Neural cell (in vitro differentiated cells): ENCODE measurements around the gene MYL6B. TPM values are rescaled to one million over a fixed set of nuclear protein-coding genes. Genes with fewer than 3 reads are reported as not detected.

Experiments
- H2AFZ ChIP-seq: fragments of 200-600, 300-800 bp; sonication (generic), shearing (Covaris generic); 2 replicates; pipeline ENCODE4 v1.6.0; 2014; ENCODE audit warnings: low read depth, mild to moderate bottlenecking, antibody characterized with exemption, low read length, moderate library complexity
- H3F3A ChIP-seq: fragments of 200-600 bp; shearing (Covaris generic); 2 replicates; pipeline ENCODE4 v1.6.1; 2016; ENCODE audit warnings: mild to moderate bottlenecking, moderate library complexity, mixed read lengths, antibody characterized with exemption, low read length; ENCODE audit not compliant: insufficient read depth, poor library complexity, severe bottlenecking
- H3K27ac ChIP-seq: fragments of 200-600, 300-800 bp; sonication (generic), shearing (Covaris generic); 2 replicates; pipeline ENCODE4 v1.5.1; 2014; ENCODE audit warnings: mild to moderate bottlenecking, low read length, moderate library complexity
- H3K27me3 ChIP-seq: fragments of 300-800, 200-600 bp; sonication (generic), shearing (Covaris generic); 2 replicates; pipeline ENCODE4 v1.6.0; 2014; ENCODE audit warnings: mild to moderate bottlenecking, low read depth, low read length, moderate library complexity; ENCODE audit not compliant: insufficient read depth
- H3K36me3 ChIP-seq: fragments of 300-800, 200-600 bp; sonication (generic), shearing (Covaris generic); 2 replicates; pipeline ENCODE4 v1.5.1; 2014; ENCODE audit warnings: mild to moderate bottlenecking, antibody characterized with exemption, low read length, moderate library complexity; ENCODE audit not compliant: insufficient read depth
- H3K4me2 ChIP-seq: fragments of 300-800, 200-600 bp; sonication (generic), shearing (Covaris generic); 2 replicates; pipeline ENCODE4 v1.6.0; 2014; ENCODE audit warnings: mild to moderate bottlenecking, low read length
- H3K4me3 ChIP-seq: fragments of 300-800, 200-600 bp; sonication (generic), shearing (Covaris generic); 2 replicates; pipeline ENCODE4 v1.5.1; 2014; ENCODE audit warnings: mild to moderate bottlenecking, low read length, moderate library complexity
- H3K79me2 ChIP-seq: fragments of 200-600 bp; shearing (Covaris generic); replicated peaks from 2 replicates; pipeline ENCODE4 v1.6.0; 2014; ENCODE audit warnings: mild to moderate bottlenecking, low read length, moderate library complexity; ENCODE audit not compliant: insufficient read depth
- H3K9ac ChIP-seq: fragments of 300-800, 200-600 bp; sonication (generic), shearing (Covaris generic); 2 replicates; pipeline ENCODE4 v1.6.1; 2016; ENCODE audit warnings: mild to moderate bottlenecking, low read length, mixed read lengths
- H3K9me2 ChIP-seq: fragments of 200-600 bp; shearing (Covaris generic); 2 replicates; pipeline ENCODE4 v1.6.1; 2016; ENCODE audit warnings: mild to moderate bottlenecking, low read length, mixed read lengths; ENCODE audit not compliant: insufficient read depth
- H3K9me3 ChIP-seq: fragments of 200-600, 300-800 bp; sonication (generic), shearing (Covaris generic); 2 replicates; pipeline ENCODE4 v1.6.1; 2016; ENCODE audit warnings: mild to moderate bottlenecking, mixed run types, low read length, moderate library complexity, mixed read lengths
- H4K20me1 ChIP-seq: fragments of 200-600 bp; shearing (Covaris generic); 2 replicates; pipeline ENCODE4 v1.6.1; 2016; ENCODE audit warnings: mild to moderate bottlenecking, mixed run types; ENCODE audit not compliant: insufficient read depth
- CTCF ChIP-seq: fragments of 450-650 bp; IDR thresholded peaks from 2 replicates; pipeline ENCODE4 v1.5.1; 2014; ENCODE audit warnings: antibody characterized with exemption, mild to moderate bottlenecking, moderate library complexity; ENCODE audit not compliant: poor library complexity, severe bottlenecking
- EP300 ChIP-seq: fragments of 450-650 bp; conservative IDR thresholded peaks from 2 replicates; pipeline ENCODE4 v1.6.1; 2014; ENCODE audit warnings: antibody characterized with exemption, mild to moderate bottlenecking, moderate library complexity; ENCODE audit not compliant: poor library complexity, severe bottlenecking
- EZH2 ChIP-seq: fragments of 200-600, 300-800 bp; shearing (Covaris generic), sonication (generic); IDR thresholded peaks from 2 replicates; pipeline ENCODE4 v1.6.1; 2014; ENCODE audit warnings: antibody characterized with exemption, low read length, borderline replicate concordance, mild to moderate bottlenecking; ENCODE audit not compliant: insufficient read depth, poor library complexity, severe bottlenecking
- MXI1 ChIP-seq: fragments of 450-650 bp; conservative IDR thresholded peaks from 2 replicates; pipeline ENCODE4 v1.6.1; 2014; ENCODE audit warnings: antibody characterized with exemption, mild to moderate bottlenecking; ENCODE audit not compliant: poor library complexity, severe bottlenecking
- POLR2AphosphoS5 ChIP-seq: IDR thresholded peaks from 2 replicates; pipeline ENCODE4 v1.6.1; 2012
- RAD21 ChIP-seq: fragments of 450-650 bp; conservative IDR thresholded peaks from 2 replicates; pipeline ENCODE4 v1.6.1; 2014; ENCODE audit warnings: antibody characterized with exemption, mild to moderate bottlenecking, moderate library complexity
- REST ChIP-seq: IDR thresholded peaks from 2 replicates; pipeline ENCODE4 v1.6.1; 2012; ENCODE audit warnings: borderline replicate concordance
- SMC3 ChIP-seq: fragments of 450-650 bp; conservative IDR thresholded peaks from 2 replicates; pipeline ENCODE4 v1.6.1; 2014; ENCODE audit warnings: antibody characterized with exemption, mild to moderate bottlenecking, moderate library complexity; ENCODE audit not compliant: poor library complexity
- TAF1 ChIP-seq: IDR thresholded peaks from 2 replicates; pipeline ENCODE4 v1.6.1; 2012; ENCODE audit warnings: low read depth
- polyA plus RNA-seq: library from polyadenylated mRNA; depleted of rRNA; stranded (reverse); fragments of >200 nt; gene quantifications from 2 replicates; pipeline ENCODE4 v1.2.3, GENCODE V29; 2014

Gene MYL6B
- polyA plus RNA-seq, 1 donor from 2014 or later = 376 TPM

- Histone ChIP-seq H3K9me2 (no peaks in the 10 kb centered on the region), H3K27ac (peak within 1 kb of the TSS; percentile 93), H3K4me3 (peak within 1 kb of the TSS; percentile 69), H3K9me3 (no peaks in the 10 kb centered on the region), H3K9ac (peak within 1 kb of the TSS; percentile 91), H4K20me1 (no peaks in the 10 kb centered on the region), H3K4me2 (peak within 1 kb of the TSS; percentile 100), H2AFZ (peak within 1 kb of the TSS; percentile 70), H3F3A (peaks cover 6% of the 10 kb centered on the region), H3K27me3 (no peaks in the 10 kb centered on the region), H3K79me2 (peaks cover 28% of the 10 kb centered on the region), H3K36me3 (no peaks in the 10 kb centered on the region)
- TF ChIP-seq CTCF (peak; percentile 86), EZH2 (no peak), EP300 (peak; percentile 82), MXI1 (peak; percentile 98), RAD21 (peak; percentile 31), POLR2AphosphoS5 (peak; percentile 98), REST (peak; percentile 42), SMC3 (peak; percentile 52), TAF1 (peak; percentile 90)
Observed at GRCh38 chr12:56117778-56118687, 34.4 kb upstream of the MYL6B start, which contains the start of gene ZC3H10. ZC3H10 (plus strand) TSS chr12:56118266; CDS start chr12:56120563, 2,297 bp downstream.

- no peaks in the 10 kb centered on the region for H3K36me3 ChIP-seq
- peak overlapping the region; percentile 93 for H3K27ac ChIP-seq
- peak overlapping the region; percentile 91 for H3K9ac ChIP-seq
- H3F3A ChIP-seq = peaks cover 6% of the 10 kb centered on the region
- H4K20me1 ChIP-seq = no peaks in the 10 kb centered on the region
- peak overlapping the region; percentile 70 for H2AFZ ChIP-seq
- TF ChIP-seq EP300 (no peak), POLR2AphosphoS5 (no peak), TAF1 (no peak), MXI1 (no peak), CTCF (no peak), RAD21 (no peak), EZH2 (no peak), SMC3 (no peak), REST (no peak)
- peak overlapping the region; percentile 69 for H3K4me3 ChIP-seq
- peaks cover 28% of the 10 kb centered on the region for H3K79me2 ChIP-seq
- no peaks in the 10 kb centered on the region for H3K9me3 ChIP-seq
- no peaks in the 10 kb centered on the region for H3K9me2 ChIP-seq
- H3K4me2 ChIP-seq = peak overlapping the region; percentile 100
- no peaks in the 10 kb centered on the region for H3K27me3 ChIP-seq
Observed at GRCh38 chr12:56118688-56119357, 33.6 kb upstream of the MYL6B start.
